ENCODE results near the gene EXOC4. TPM values are rescaled to one million over a fixed set of nuclear protein-coding genes. Genes with fewer than 3 reads are reported as not detected.

EXOC4 gene
- total and polyA plus RNA-seq, 7 donors, result 7.6 to 63.0 (median 29.1) TPM

GRCh38 chr7:133345690-133346421, 93.0 kb downstream of the EXOC4 start:
- intact Hi-C loops (cut with DNase I), result no loop called here
- WGBS, 3 donors, result 63 to 73% (median 66%) methylated on average over 8 of the region's 8 CpGs
- Histone ChIP-seq H3K27me3 (ENCODE audit: insufficient read depth in 3 of 3, low read length in 2 of 3) (no peaks in the 10 kb centered on the region), H3K27ac (no peak overlapping the region), H3K36me3 (ENCODE audit: insufficient read depth in 1 of 2, low read depth in 1 of 2) (no peaks in the 10 kb centered on the region), H3K9me3 (peaks cover 15% of the 10 kb centered on the region), H3K4me1 (peaks cover 12% of the 10 kb centered on the region), H3K4me3 (no peak overlapping the region)
- DNase-seq (no peak), ATAC-seq (no peak)
- no peak for TF ChIP-seq CTCF (IDR thresholded peaks at IDR 0.05)

- Histone ChIP-seq H3K36me3 (ENCODE audit: insufficient read depth in 1 of 2, low read depth in 1 of 2) (no peaks in the 10 kb centered on the region), H3K4me1 (peaks cover 12% of the 10 kb centered on the region), H3K27ac (no peak overlapping the region), H3K4me3 (no peak overlapping the region), H3K27me3 (ENCODE audit: insufficient read depth in 3 of 3, low read length in 2 of 3) (no peaks in the 10 kb centered on the region), H3K9me3 (peaks cover 16% of the 10 kb centered on the region)
- intact Hi-C loops (cut with DNase I), result no loop called here
- WGBS, 3 donors, result 95 to 96% (median 95%) methylated on average over 5 of the region's 5 CpGs
- TF ChIP-seq CTCF (IDR thresholded peaks at IDR 0.05), result no peak
- DNase-seq (no peak), ATAC-seq (no peak)
These were observed 95.4 kb downstream of the EXOC4 start for GRCh38 chr7:133348250-133348649.

GRCh38 chr7:133349101-133349500, 96.2 kb downstream of the EXOC4 start:
- no peak for DNase-seq
- Histone ChIP-seq H3K27me3 (ENCODE audit: insufficient read depth in 3 of 3, low read length in 2 of 3) (no peaks in the 10 kb centered on the region), H3K36me3 (ENCODE audit: insufficient read depth in 1 of 2, low read depth in 1 of 2) (no peaks in the 10 kb centered on the region), H3K4me1 (peaks cover 12% of the 10 kb centered on the region), H3K4me3 (no peak overlapping the region), H3K9me3 (peaks cover 20% of the 10 kb centered on the region), H3K27ac (no peak overlapping the region)
- ATAC-seq, result no peak
- 97 to 99% (median 98%) methylated on average over 2 of the region's 2 CpGs for WGBS, 3 donors
- intact Hi-C loops (cut with DNase I), result no loop called here
- TF ChIP-seq CTCF (IDR thresholded peaks at IDR 0.05), result no peak

- 98 to 100% (median 99%) methylated on average over 2 of the region's 2 CpGs for WGBS, 3 donors
- H3K4me1 ChIP-seq, result no peaks in the 10 kb centered on the region
- TF ChIP-seq CTCF (IDR thresholded peaks at IDR 0.05), result no peak
- no peak for ATAC-seq
- DNase-seq, result no peak
- H3K9me3 ChIP-seq, result peaks cover 20% of the 10 kb centered on the region
- H3K36me3 ChIP-seq (ENCODE audit: insufficient read depth in 1 of 2, low read depth in 1 of 2), result peaks cover 0 to 8% of the 10 kb centered on the region in 2 donors
- intact Hi-C loops (cut with DNase I), result no loop called here
- no peak overlapping the region for H3K27ac ChIP-seq
- no peaks in the 10 kb centered on the region for H3K27me3 ChIP-seq (ENCODE audit: insufficient read depth in 3 of 3, low read length in 2 of 3)
- no peak overlapping the region for H3K4me3 ChIP-seq
These were observed 99.6 kb downstream of the EXOC4 start for GRCh38 chr7:133352430-133352829.

- DNase-seq (no peak), ATAC-seq (no peak)
- Histone ChIP-seq H3K36me3 (ENCODE audit: insufficient read depth in 1 of 2, low read depth in 1 of 2) (peaks cover 0 to 8% of the 10 kb centered on the region in 2 donors), H3K27ac (no peak overlapping the region), H3K4me1 (peaks cover 3% of the 10 kb centered on the region), H3K27me3 (ENCODE audit: insufficient read depth in 3 of 3, low read length in 2 of 3) (no peaks in the 10 kb centered on the region), H3K9me3 (peaks cover 20% of the 10 kb centered on the region), H3K4me3 (no peak overlapping the region)
- TF ChIP-seq CTCF (IDR thresholded peaks at IDR 0.05), result no peak
- intact Hi-C loops (cut with DNase I), result no loop called here
- WGBS, 3 donors, result 90 to 96% (median 95%) methylated on average over 1 of the region's 1 CpG
These were observed 100.9 kb downstream of the EXOC4 start for GRCh38 chr7:133353775-133354174.
